ENCODE data around the gene PRPF8. TPM values are rescaled to one million over a fixed set of nuclear protein-coding genes. Genes with fewer than 3 reads are reported as not detected.

The PRPF8 gene
- total RNA-seq, 4 donors from 2014 or later: 176 to 235 (median 194) TPM

DNA sequence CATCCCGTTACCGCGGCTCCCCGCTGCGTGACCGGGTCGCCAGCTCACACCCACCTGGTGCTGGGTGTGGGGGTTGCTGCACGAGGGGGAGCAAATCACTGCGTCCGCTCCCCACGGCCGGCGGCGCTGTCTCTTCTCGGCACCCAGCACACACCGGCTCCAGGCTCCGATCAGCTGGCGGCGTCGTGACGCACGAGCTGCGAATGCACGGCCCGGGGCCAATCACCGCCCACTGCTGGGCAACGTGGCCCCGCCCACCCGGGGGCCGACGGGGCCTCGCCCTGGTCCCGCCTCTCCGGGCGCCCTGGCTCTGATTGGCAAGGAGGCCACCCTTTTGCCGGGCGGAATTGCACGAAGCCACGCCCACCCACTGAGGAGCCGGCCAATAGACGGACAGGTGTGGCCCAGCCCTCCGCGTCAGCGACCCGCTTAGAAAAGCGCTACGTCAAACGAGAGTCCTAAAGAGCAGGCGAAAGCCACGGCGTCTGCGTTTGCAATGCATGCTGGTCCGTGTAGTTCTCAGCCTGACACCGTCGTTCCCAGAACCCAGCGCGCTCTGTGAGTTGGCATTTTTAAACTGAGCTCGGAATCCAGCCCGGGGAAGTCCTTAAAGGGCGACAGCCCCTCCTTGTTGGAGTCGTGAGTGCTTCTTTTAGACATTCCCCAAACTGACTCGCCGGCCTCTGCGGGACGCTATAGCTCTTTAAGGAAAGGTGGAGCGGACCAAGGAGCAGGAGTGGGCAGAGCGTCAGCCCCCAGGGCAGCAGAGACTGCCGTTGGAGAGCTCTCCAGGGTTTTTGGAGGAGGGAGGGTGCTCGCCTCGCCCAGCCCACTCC is 31.6 kb upstream of the PRPF8 start:
- WGBS, 2 donors: 0% methylated on average over 40 to 54 of the region's 70 CpGs
- Histone ChIP-seq H3K36me3 (peaks cover 0 to 18% (median 0%) of the 10 kb centered on the region in 3 donors), H3K4me1 (peaks cover 0 to 70% (median 36%) of the 10 kb centered on the region in 4 donors)

DNA sequence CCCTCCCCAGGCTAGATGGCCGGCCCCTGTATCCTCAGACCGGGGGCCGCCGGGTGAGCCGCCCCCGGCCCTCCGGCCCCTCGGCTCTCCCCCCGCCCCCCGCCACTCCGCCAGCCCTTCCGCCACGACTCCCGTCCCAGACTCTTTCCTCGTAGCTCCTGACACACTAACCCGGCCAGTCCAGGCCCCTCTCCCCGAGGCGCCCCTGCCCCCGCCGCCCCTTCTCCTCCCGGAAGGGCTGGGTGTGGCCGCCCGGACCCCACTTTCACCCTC is 31.1 kb upstream of the PRPF8 start:
- TF ChIP-seq, protein P1, sequence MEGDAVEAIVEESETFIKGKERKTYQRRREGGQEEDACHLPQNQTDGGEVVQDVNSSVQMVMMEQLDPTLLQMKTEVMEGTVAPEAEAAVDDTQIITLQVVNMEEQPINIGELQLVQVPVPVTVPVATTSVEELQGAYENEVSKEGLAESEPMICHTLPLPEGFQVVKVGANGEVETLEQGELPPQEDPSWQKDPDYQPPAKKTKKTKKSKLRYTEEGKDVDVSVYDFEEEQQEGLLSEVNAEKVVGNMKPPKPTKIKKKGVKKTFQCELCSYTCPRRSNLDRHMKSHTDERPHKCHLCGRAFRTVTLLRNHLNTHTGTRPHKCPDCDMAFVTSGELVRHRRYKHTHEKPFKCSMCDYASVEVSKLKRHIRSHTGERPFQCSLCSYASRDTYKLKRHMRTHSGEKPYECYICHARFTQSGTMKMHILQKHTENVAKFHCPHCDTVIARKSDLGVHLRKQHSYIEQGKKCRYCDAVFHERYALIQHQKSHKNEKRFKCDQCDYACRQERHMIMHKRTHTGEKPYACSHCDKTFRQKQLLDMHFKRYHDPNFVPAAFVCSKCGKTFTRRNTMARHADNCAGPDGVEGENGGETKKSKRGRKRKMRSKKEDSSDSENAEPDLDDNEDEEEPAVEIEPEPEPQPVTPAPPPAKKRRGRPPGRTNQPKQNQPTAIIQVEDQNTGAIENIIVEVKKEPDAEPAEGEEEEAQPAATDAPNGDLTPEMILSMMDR (IDR thresholded peaks at IDR 0.05): no peak
- TF ChIP-seq POLR2A (IDR thresholded peaks at IDR 0.05) (no peak), EP300 (IDR thresholded peaks at IDR 0.05) (no peak)
- 0 to 1% methylated on average over 8 to 15 of the region's 23 CpGs for WGBS, 2 donors
- Histone ChIP-seq H3K9me3 (no peaks in the 10 kb centered on the region), H3K27ac (peak overlapping the region; percentile 91 to 100 (median 98)), H3K4me1 (peaks cover 0 to 73% (median 35%) of the 10 kb centered on the region in 4 donors), H3K36me3 (peaks cover 0 to 18% (median 0%) of the 10 kb centered on the region in 3 donors), H3K4me3 (peak overlapping the region; percentile 65 to 95 (median 82)), H3K27me3 (no peaks in the 10 kb centered on the region)
- no peak for DNase-seq (ENCODE audit: low spot score in 2 of 2)

More for the DNA sequence above, 31.6 kb upstream of the PRPF8 start:
- Histone ChIP-seq H3K27ac (peak overlapping the region; percentile 97 to 100 (median 98)), H3K9me3 (no peaks in the 10 kb centered on the region), H3K27me3 (no peaks in the 10 kb centered on the region), H3K4me3 (peak overlapping the region; percentile 65 to 95 (median 82))
- peak; percentile 96 to 99 for TF ChIP-seq POLR2A (IDR thresholded peaks at IDR 0.05)
- TF ChIP-seq, protein P1 (IDR thresholded peaks at IDR 0.05): peak in 1 of 5 experiments; percentile 45
- peak; percentile 95 to 98 for TF ChIP-seq EP300 (IDR thresholded peaks at IDR 0.05)
- peak; percentile 96 to 99 for DNase-seq (ENCODE audit: low spot score in 2 of 2)

DNA sequence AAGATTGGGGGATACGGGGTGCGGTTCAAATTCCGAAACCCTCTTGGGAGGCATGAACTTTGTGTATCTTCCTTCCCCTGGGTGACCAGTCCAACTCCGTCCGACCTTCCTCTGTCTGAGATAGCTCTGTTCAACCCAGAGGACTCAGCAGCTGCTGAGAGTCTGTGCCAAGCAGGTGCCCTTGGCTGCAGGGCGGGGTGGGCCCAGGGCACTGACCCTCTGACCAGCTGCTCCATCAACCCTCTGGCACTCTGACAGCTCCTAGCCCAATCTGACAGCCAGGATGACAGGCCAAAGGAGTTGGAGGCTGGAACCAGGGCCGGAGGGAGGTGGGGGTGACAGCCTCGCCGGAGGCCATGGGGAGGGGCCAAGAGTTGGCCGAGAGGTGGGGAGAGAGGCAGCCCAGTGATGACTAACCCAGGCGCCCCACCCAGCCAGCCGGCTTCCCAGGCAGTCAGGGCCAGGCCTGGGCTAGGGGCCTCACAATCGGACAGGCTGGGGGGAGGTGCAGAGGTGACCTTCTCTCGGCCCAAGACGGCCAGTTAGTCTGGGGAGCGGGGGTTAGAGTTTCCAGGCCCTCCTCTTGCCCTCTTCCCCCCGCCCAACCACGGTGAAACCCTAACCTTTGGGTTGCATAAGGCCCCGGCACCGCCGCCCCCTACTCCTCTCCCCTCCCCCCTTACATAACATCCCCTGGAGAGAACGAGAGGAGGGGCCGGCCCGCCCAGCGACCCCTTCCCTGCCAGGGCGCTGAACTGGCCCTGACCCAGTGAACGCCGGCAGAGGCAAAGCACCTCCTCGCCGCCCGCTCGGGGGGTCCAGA is 30.5 kb upstream of the PRPF8 start:
- Histone ChIP-seq H3K27ac (peak overlapping the region; percentile 91 to 100 (median 98)), H3K9me3 (no peaks in the 10 kb centered on the region), H3K4me1 (peaks cover 0 to 72% (median 36%) of the 10 kb centered on the region in 4 donors), H3K4me3 (peak overlapping the region; percentile 65 to 95 (median 82)), H3K27me3 (no peaks in the 10 kb centered on the region), H3K36me3 (peaks cover 0 to 18% (median 0%) of the 10 kb centered on the region in 3 donors)
- DNase-seq (ENCODE audit: low spot score in 2 of 2): peak; percentile 82 to 83
- WGBS, 2 donors: 1 to 3% methylated on average over 22 to 29 of the region's 32 CpGs
- TF ChIP-seq, protein P1 (IDR thresholded peaks at IDR 0.05): no peak
- TF ChIP-seq POLR2A (IDR thresholded peaks at IDR 0.05) (peak in 1 of 2 donors; percentile 32), EP300 (IDR thresholded peaks at IDR 0.05) (peak; percentile 7 to 85)

DNA sequence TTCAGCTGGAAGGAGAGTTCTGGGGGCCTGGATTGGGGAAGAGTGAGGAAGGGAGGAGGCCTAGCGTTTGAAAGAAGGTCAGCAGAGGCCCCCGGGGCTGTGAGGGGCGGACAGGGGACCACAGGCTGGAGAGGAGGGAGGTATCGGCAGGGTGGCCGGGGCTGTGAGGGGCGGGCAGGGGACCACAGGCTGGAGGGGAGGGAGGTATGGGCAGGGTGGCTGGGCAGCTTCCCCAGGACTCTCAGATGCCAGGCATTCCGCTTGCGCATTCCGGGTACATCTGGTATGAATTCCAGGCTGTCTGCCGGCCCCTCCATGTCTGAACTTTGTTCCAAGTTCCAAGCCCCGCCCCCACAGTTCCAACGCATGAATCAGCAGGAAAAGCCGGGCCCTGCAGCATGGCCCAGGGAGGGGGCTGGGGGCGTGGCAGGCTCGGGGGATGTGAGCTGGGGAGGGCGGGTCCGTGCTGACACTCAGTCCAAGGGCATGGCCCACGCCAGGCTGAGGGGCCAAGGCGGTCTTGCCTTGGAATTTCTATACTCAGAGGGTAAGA is 29.8 kb upstream of the PRPF8 start:
- 0 to 2% methylated on average over 19 of the region's 19 CpGs for WGBS, 2 donors
- Histone ChIP-seq H3K9me3 (no peaks in the 10 kb centered on the region), H3K4me1 (peaks cover 0 to 76% (median 39%) of the 10 kb centered on the region in 4 donors), H3K4me3 (peak overlapping the region; percentile 65 to 95 (median 82)), H3K27me3 (no peaks in the 10 kb centered on the region), H3K36me3 (peaks cover 0 to 18% (median 0%) of the 10 kb centered on the region in 3 donors), H3K27ac (peak overlapping the region; percentile 91 to 100 (median 98))
- TF ChIP-seq EP300 (IDR thresholded peaks at IDR 0.05) (peak in 1 of 2 donors; percentile 64), POLR2A (IDR thresholded peaks at IDR 0.05) (no peak)
- TF ChIP-seq, protein P1 (IDR thresholded peaks at IDR 0.05): no peak
- peak; percentile 99 for DNase-seq (ENCODE audit: low spot score in 2 of 2)
